Measurements from ENCODE around the gene NGFR.

DNA sequence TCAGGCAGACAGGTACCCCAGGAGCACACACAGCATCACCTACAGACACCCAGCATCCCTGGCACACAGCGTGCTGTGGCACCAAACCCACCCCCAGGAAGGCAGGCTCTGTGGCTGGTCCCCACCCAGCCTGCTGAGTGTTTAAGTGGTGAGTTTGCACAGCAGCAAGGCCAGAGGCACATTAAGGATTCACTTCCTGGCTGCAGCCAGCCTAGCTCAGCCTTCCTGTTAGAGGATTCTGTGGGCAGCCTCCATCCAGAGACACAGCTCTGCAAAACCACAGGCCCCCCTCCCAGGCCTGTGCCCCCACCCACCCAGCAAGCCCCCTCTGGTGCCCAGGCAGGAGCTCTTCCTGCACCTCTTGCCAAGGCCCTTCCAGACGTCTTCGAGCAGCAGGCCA lies 44.4 kb upstream of the NGFR start:
- no peak for TF ChIP-seq EZH2 (IDR thresholded peaks at IDR 0.05; ENCODE audit: insufficient read depth, poor library complexity, severe bottlenecking)
- TF ChIP-seq EZH2phosphoT487 (IDR thresholded peaks at IDR 0.05; ENCODE audit: insufficient read depth, low read depth) = no peak
